Calu3 (cell line): Measurements from ENCODE around the gene NEK11. TPM values are rescaled to one million over a fixed set of nuclear protein-coding genes. Genes with fewer than 3 reads are reported as not detected.

Source experiments
- Bru-seq: library from RNA; stranded (reverse); fragments of 400-500 nt; gene quantifications from one replicate; lab custom pipeline; 2021; lab: Mats Ljungman, UMichigan
- BruChase-seq, 2 experiments: library from RNA; stranded (reverse); fragments of 400-500 nt; gene quantifications; one replicate each; lab custom pipeline; 2021; lab: Mats Ljungman, UMichigan
- BruUV-seq: library from RNA; stranded (reverse); fragments of 400-500 nt; replicated peaks from 2 replicates; lab custom pipeline; 2021; lab: Mats Ljungman, UMichigan
- CTCF ChIA-PET: fragments of 300-600 bp; sonication (Branson Sonifier 250); formaldehyde crosslinking; loops from one replicate; lab custom pipeline; 2022; ENCODE audit warnings: antibody characterized with exemption; lab: Charles Lee
- DNase-seq: peaks from one replicate; pipeline ENCODE4 v3.0.0; 2022
- H3K27ac Mint-ChIP-seq: one replicate; pipeline ENCODE4 v1.8.0; 2022; ENCODE audit warnings: mixed read lengths; ENCODE audit not compliant: unreplicated experiment
- H3K27me3 Mint-ChIP-seq: one replicate; pipeline ENCODE4 v1.8.0; 2022; ENCODE audit warnings: mixed read lengths; ENCODE audit not compliant: unreplicated experiment
- H3K36me3 Mint-ChIP-seq: one replicate; pipeline ENCODE4 v1.8.0; 2022; ENCODE audit warnings: mild to moderate bottlenecking, moderate library complexity, mixed read lengths; ENCODE audit not compliant: insufficient read depth, unreplicated experiment
- H3K4me1 Mint-ChIP-seq: one replicate; pipeline ENCODE4 v1.8.0; 2022; ENCODE audit warnings: mild to moderate bottlenecking, low read depth, mixed read lengths; ENCODE audit not compliant: unreplicated experiment
- H3K4me3 Mint-ChIP-seq: one replicate; pipeline ENCODE4 v1.8.0; 2022; ENCODE audit warnings: mild to moderate bottlenecking, low read depth, moderate library complexity, mixed read lengths; ENCODE audit not compliant: unreplicated experiment
- H3K9me3 Mint-ChIP-seq: one replicate; pipeline ENCODE4 v1.8.0; 2022; ENCODE audit warnings: low read depth, mixed read lengths; ENCODE audit not compliant: unreplicated experiment
- CTCF ChIP-seq: fragments of 200-600 bp; IDR thresholded peaks from one replicate; pipeline ENCODE4 v1.8.0; 2022; ENCODE audit warnings: antibody characterized with exemption; ENCODE audit not compliant: unreplicated experiment
- intact Hi-C: fragments of 100-400 bp; cut with micrococcal nuclease; formaldehyde crosslinking; loops from one replicate; pipeline ENCODE4 v1.10.0; 2022; ENCODE audit not compliant: unreplicated experiment
- long read RNA-seq: library from polyadenylated mRNA; stranded (forward); transcript quantifications from one replicate; pipeline ENCODE4 v2.0.0, GENCODE V29; 2022
- total RNA-seq: library from RNA; stranded (reverse); gene quantifications from 2 replicates; pipeline ENCODE4 v1.2.3, GENCODE V29; 2022

NEK11 gene
- 19.9 and 23.9 TPM in 2 replicates for total RNA-seq
- percentile 68 among the genes with signal in this experiment for Bru-seq, nascent RNA
- BruChase-seq, experiment 1, labeled RNA remaining after a 6-hour chase = percentile 53 among the genes with signal in this experiment
- percentile 58 among the genes with signal in this experiment for BruChase-seq, experiment 2, labeled RNA remaining after a 2-hour chase
- long read RNA-seq, partial matches to known transcripts = 0 of 12 reads
- long read RNA-seq, other reads (novel, unspliced or antisense) = 9 of 12 reads

- H3K4me3 Mint-ChIP-seq = peak within 1 kb of the TSS; percentile 97
- no peaks in the 10 kb centered on the region for H3K9me3 Mint-ChIP-seq
- H3K36me3 Mint-ChIP-seq = peaks cover 37% of the 10 kb centered on the region
- TSS peak; percentile 76 for BruUV-seq
- no peaks in the 10 kb centered on the region for H3K27me3 Mint-ChIP-seq
- intact Hi-C loops = loop anchor here (5.0 kb wide), 1 partner anchor 269 kb away; no protein-coding TSS in a partner anchor
- H3K4me1 Mint-ChIP-seq = peaks cover 36% of the 10 kb centered on the region
- DNase-seq = peak; percentile 98
- peak within 1 kb of the TSS; percentile 97 for H3K27ac Mint-ChIP-seq
- TF ChIP-seq CTCF = no peak
- CTCF ChIA-PET = interaction anchor here (0.8 to 1.2 kb wide), 3 partner anchors 18 to 1008 kb away, joined by 3 to 4 read pairs (median 4); partner anchors contain the start of gene CPNE4
Measured at GRCh38 chr3:131026321-131027151, at the start of gene NEK11, which contains the start of gene ASTE1. Gene NEK11 (plus strand): TSS chr3:131026877. CDS start chr3:131029709, 2,832 bp downstream. Gene ASTE1 (minus strand): TSS chr3:131026825. CDS start chr3:131025306, 1,519 bp downstream.

GRCh38 chr3:130979117-130979516 is 47.6 kb upstream of the NEK11 start:
- Mint-ChIP-seq H3K27me3 (no peaks in the 10 kb centered on the region), H3K4me3 (no peak overlapping the region), H3K4me1 (no peaks in the 10 kb centered on the region), H3K27ac (no peak overlapping the region), H3K36me3 (no peaks in the 10 kb centered on the region), H3K9me3 (no peaks in the 10 kb centered on the region)
- intact Hi-C loops = no loop called here
- TF ChIP-seq CTCF = no peak
- CTCF ChIA-PET = no interaction called here
- no peak for DNase-seq
- no TSS peak for BruUV-seq

GRCh38 chr3:130981469-130981868 is 45.2 kb upstream of the NEK11 start:
- Mint-ChIP-seq H3K9me3 (no peaks in the 10 kb centered on the region), H3K27ac (no peak overlapping the region), H3K4me1 (no peaks in the 10 kb centered on the region), H3K27me3 (no peaks in the 10 kb centered on the region), H3K36me3 (peaks cover 5% of the 10 kb centered on the region), H3K4me3 (no peak overlapping the region)
- intact Hi-C loops = no loop called here
- no peak for DNase-seq
- TF ChIP-seq CTCF = no peak
- CTCF ChIA-PET = no interaction called here
- BruUV-seq = no TSS peak

GRCh38 chr3:130990282-130990681 is 36.4 kb upstream of the NEK11 start:
- no peaks in the 10 kb centered on the region for H3K27me3 Mint-ChIP-seq
- H3K36me3 Mint-ChIP-seq = peaks cover 27% of the 10 kb centered on the region
- no TSS peak for BruUV-seq
- no peak for TF ChIP-seq CTCF
- H3K4me1 Mint-ChIP-seq = no peaks in the 10 kb centered on the region
- intact Hi-C loops = no loop called here
- H3K9me3 Mint-ChIP-seq = no peaks in the 10 kb centered on the region
- DNase-seq = no peak
- H3K27ac Mint-ChIP-seq = peak overlapping the region; percentile 4
- CTCF ChIA-PET = no interaction called here
- H3K4me3 Mint-ChIP-seq = no peak overlapping the region
